Stimulated activated CD4-positive, alpha-beta T cell treated with anti-CD3 and anti-CD28 coated beads, TNF-alpha, amount 100 ng/mL, for 48 hours (primary cell): ENCODE results near the gene SORBS1.

Experiments used
- DNase-seq, 3 donors: peaks; one replicate each; pipeline ENCODE4 v3.0.0-alpha.2; 2020; ENCODE audit warnings: low read depth in 3 of 3

SORBS1 gene

GRCh38 chr10:95414016-95414830, 146.9 kb downstream of the SORBS1 start:
- no peak for DNase-seq

DNA sequence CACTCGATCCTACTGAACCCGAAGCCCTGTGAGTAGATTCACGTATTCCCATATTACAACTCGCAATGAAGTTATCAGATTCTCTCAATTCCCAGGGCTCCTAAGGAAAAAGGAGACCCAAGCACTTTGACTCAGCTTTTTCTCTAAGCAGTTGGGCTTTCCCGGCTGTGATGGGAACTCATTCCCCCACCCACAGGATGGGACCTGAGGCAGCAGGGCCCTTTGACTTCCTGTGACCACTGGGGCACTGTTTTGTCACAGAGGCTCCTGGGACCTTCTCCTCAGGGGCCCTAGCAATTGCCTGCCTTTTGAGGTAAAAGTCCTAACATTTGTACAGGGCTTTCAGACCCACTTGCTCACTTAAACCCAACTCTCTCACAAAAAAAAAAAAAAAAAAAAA, 147.6 kb downstream of the SORBS1 start:
- DNase-seq = no peak

GRCh38 chr10:95411635-95412034, 149.5 kb downstream of the SORBS1 start:
- DNase-seq = no peak

- DNase-seq = no peak
Observed at GRCh38 chr10:95408983-95409873, 151.9 kb downstream of the SORBS1 start.

GRCh38 chr10:95408148-95408960, 152.8 kb downstream of the SORBS1 start:
- no peak for DNase-seq

- DNase-seq = no peak
Observed at GRCh38 chr10:95407546-95407945, 153.6 kb downstream of the SORBS1 start.

DNA sequence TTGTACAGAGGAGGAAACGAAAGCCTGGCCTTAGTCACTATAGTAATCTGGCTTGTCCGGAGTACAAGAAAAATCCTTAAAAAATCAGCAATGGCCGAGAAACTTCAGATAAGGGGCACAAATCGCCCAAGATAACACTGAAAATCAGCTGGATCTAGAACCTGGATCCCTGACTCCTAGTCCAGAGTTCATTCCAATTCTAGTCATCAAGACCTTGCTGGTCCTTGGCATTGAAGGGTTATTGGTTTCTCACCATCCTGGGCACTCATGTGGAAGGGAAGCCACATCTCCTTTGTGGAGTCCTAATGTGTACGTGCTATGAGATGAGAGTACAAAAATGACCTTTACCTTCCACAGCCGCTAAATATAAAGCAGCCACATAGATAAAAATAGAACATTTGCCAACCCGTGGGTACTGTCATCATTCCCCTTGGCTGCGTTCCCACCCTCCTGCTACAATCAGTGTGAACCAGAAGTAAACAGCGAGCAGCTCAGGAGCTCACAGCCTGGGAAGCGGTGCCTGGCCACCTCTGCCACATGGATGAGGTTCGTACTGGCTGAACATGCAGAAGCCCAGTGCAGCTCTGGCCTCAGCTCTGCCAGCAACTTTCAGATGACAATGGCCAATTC, 154.4 kb downstream of the SORBS1 start:
- no peak for DNase-seq

DNA sequence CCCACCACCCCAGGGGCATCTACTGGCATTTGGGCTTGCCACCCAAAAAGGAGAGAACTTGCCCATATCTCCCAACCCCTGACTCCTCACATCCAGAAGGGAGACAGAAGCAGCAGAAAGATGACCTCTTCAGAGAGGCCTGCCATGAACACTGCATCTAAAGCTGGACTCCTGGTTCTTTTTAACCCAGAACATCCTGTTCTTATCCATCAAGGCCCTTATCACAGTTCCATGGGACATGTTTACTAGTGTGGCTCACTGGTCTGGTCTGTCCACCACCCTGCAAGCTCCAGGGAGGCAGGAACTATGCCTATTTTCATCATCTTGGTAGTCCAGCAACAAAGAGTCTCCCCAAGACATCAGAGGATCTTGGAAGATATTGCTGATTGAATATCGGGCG, 155.5 kb downstream of the SORBS1 start:
- DNase-seq = no peak

- DNase-seq = no peak
Observed at GRCh38 chr10:95404864-95405263, 156.3 kb downstream of the SORBS1 start.

- DNase-seq = no peak
Observed at GRCh38 chr10:95404462-95404858, 156.7 kb downstream of the SORBS1 start.

- DNase-seq = no peak
Observed at GRCh38 chr10:95403700-95404461, 157.3 kb downstream of the SORBS1 start.

DNA sequence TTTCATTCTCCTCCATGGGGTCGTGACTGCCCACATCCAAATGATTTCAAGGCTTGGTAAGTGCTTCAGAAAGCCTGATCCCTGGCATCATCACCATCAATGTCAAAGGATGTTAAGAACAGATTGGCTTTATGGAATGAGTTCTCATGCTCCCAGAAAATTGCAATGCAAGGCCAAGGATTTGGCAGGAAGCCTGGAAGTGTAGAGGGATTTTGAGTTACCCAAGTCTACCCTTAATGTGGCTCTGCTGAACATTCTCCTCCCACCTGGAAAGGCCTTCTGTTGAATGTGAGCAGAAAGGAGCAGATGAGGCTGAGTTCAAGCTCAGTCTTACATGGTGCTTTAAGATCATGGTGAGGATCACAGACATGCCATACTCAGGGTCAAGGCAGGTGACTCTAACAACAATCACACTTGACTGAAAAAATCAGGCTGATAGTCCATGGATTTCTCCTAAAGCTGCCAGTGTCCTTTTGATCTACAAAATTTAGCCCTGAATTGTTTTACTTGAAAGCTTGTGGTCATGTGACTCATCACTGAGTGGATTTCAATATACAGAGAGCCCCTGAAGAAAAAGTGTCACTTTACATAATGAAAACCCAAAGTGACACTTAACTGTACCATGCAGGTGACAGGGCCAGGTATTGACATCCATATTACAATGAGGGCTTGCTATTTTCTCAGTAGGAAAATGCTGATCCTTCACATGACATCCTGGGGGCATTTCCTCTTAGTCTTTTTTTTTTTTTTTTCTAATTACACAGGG, 159.3 kb downstream of the SORBS1 start:
- no peak for DNase-seq

DNA sequence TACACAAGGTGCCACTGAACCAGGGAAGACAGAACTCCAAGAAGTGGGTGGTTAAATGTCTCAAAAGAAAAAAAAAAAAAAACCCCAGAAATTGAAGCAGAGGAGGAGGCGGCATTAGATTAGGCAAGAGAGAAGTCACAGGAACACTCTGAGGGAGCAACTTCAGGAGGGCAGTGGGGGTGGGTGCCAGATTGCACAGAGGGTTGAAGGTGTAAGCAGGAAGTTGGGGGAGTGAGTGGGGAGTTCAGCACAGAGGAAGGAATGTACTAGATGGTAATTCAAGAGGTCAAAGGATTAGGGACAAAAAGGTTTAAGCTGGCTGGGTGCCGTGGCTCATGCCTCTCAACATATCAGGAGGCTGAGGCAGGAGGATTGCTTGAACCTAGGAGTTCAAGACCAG, 160.4 kb downstream of the SORBS1 start:
- DNase-seq = no peak

DNA sequence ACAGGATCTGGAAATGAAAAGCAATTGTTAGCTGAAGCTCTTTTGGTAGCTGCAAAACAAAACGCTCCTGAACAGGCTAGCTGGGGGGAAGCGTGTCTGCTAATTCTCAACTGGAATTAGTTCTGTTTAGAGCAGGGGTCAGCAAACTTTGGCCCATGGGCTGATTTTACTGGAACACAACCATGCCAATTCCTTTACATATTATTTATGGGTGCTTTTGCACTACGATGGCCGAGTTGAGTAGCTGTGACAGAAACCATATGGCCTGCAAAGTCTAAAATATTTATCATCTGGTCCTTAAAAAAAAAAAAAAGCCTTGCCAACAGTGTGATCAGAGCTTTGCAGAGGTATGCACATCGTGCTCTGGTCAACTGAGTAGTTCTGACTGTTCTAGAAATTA, 162.0 kb downstream of the SORBS1 start:
- no peak for DNase-seq

DNA sequence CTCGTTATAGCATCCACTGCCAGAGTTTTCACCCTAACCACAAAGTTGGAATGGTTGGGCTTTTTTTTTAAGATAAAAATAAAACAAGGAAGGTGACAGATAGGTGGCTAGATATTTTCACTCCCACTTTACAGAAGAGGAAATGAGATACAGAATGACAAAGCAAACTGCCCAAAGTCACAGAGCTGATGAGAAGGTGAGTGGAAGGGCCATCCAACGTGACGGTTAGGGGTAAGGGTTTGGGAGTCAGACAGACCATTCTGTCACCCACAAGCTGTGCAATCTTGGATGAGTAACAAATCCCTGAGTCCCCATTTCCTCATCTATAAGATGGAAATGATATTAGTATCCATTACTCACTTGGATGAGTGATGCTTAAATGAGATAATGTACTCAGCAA, 163.4 kb downstream of the SORBS1 start:
- no peak for DNase-seq

DNA sequence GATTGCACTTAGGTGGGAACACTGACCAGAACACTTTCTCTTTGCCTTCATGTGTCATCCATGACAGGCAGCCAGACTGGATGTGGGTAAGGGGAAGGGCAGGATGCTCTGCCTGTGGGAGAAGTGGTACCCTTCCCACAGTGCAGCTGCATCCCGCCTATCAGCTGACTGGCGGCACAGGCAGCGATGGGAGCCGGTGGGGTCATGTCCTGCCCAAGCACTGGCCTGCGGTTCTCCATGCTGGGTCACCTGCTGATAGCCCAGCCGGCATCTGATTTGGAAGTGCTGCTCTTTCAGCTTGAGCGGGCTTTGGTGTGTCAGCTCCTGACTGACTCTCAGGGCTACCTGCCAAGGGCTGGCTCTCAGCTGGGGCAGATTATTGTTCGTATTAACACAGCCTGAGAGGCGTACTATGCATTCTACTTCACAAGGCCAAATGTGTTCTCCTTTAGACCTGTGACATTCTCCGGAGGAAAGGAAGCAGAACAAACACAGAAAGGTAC, 165.2 kb downstream of the SORBS1 start:
- no peak for DNase-seq

GRCh38 chr10:95394161-95394880, 166.8 kb downstream of the SORBS1 start:
- peak in 1 of 3 donors; percentile 3 for DNase-seq

DNA sequence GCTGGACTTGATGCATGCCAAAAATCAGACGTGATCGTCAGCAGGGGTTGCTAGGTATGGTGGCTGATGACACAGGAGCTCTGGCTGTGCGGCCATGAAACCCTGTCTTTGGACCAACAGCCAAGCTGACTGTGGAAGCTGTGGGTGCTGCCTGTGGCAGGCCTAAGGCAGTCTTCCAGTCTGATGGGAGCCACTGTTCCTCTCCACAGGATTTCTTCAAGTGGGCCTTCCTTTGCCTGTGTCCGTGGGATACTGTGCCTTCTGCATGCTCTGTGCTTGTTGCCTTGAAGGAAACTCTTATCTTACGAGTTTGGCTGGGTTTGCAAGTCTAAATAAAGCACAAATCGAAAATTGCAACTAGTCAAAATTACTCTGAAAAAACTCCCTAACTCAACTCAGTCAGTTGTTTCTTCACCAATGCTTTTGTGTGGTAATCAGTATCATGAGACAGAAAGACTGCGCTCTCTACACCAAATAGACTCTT, 168.4 kb downstream of the SORBS1 start:
- no peak for DNase-seq

- DNase-seq = no peak
Observed at GRCh38 chr10:95392217-95392584, 169.0 kb downstream of the SORBS1 start.
